Stimulated activated CD4-positive, alpha-beta T cell treated with anti-CD3 and anti-CD28 coated beads, TNF-alpha, amount 100 ng/mL, for 24 hours (primary cell): ENCODE data around the gene LCTL.
"Not testable (repeated sequence)": the region's sequence is repeated elsewhere in the genome, so short reads cannot be mapped to it uniquely, and the experiment has no call there.

Experiments
- DNase-seq, 3 experiments: peaks; one replicate each; pipeline ENCODE4 v3.0.0-alpha.2; 2020; ENCODE audit warnings: low read depth in 3 of 3

Gene LCTL

GRCh38 chr15:66500346-66500745 lies 65.5 kb downstream of the LCTL start:
- DNase-seq, result not testable (repeated sequence)

GRCh38 chr15:66498501-66499386 lies 67.1 kb downstream of the LCTL start:
- DNase-seq, result no peak
